Measurements from ENCODE around the gene ENPEP. TPM values are rescaled to one million over a fixed set of nuclear protein-coding genes. Genes with fewer than 3 reads are reported as not detected.
A peak's percentile ranks its signal among the peaks of the same experiment; 100 is the strongest.

Gene ENPEP
- polyA plus RNA-seq, 3 donors from 2014 or later, result not detected

- no peaks in the 10 kb centered on the region for H3K36me3 Mint-ChIP-seq
- H3K9me3 Mint-ChIP-seq, result no peaks in the 10 kb centered on the region
- peaks cover 13 to 20% of the 10 kb centered on the region in 2 donors for H3K4me1 Mint-ChIP-seq
- peak in 1 of 3 donors; percentile 10 for DNase-seq
- peak overlapping the region; percentile 93 to 98 (median 96) for H3K4me3 Mint-ChIP-seq
- peak overlapping the region in 5 of 6 donors; percentile 35 to 88 (median 77) for H3K27ac Mint-ChIP-seq
- peaks cover 0 to 2% (median 0%) of the 10 kb centered on the region in 3 donors for H3K27me3 Mint-ChIP-seq (ENCODE audit: low read depth in 3 of 3)
These were observed 39.7 kb downstream of the ENPEP start for GRCh38 chr4:110515676-110516075.

GRCh38 chr4:110516106-110516922 lies 40.4 kb downstream of the ENPEP start:
- Mint-ChIP-seq H3K27ac (peak overlapping the region; percentile 35 to 90 (median 77)), H3K27me3 (ENCODE audit: low read depth in 3 of 3) (peaks cover 0 to 2% (median 0%) of the 10 kb centered on the region in 3 donors), H3K36me3 (no peaks in the 10 kb centered on the region), H3K4me3 (peak overlapping the region; percentile 93 to 98 (median 96)), H3K9me3 (no peaks in the 10 kb centered on the region), H3K4me1 (peaks cover 13 to 20% of the 10 kb centered on the region in 2 donors)
- DNase-seq, result peak; percentile 62 to 66 (median 66)

- peaks cover 0 to 8% (median 0%) of the 10 kb centered on the region in 3 donors for H3K27me3 Mint-ChIP-seq (ENCODE audit: low read depth in 3 of 3)
- H3K27ac Mint-ChIP-seq, result no peak overlapping the region
- DNase-seq, result peak; percentile 9 to 30 (median 14)
- peaks cover 13 to 20% of the 10 kb centered on the region in 2 donors for H3K4me1 Mint-ChIP-seq
- H3K9me3 Mint-ChIP-seq, result no peaks in the 10 kb centered on the region
- no peak overlapping the region for H3K4me3 Mint-ChIP-seq
- H3K36me3 Mint-ChIP-seq, result no peaks in the 10 kb centered on the region
These were observed 43.0 kb downstream of the ENPEP start for GRCh38 chr4:110518889-110519490.

- no peak for DNase-seq
- H3K27me3 Mint-ChIP-seq (ENCODE audit: low read depth in 3 of 3), result peaks cover 1 to 9% (median 3%) of the 10 kb centered on the region in 3 donors
- H3K27ac Mint-ChIP-seq, result no peak overlapping the region
These were observed 44.9 kb downstream of the ENPEP start for GRCh38 chr4:110520886-110521285.

GRCh38 chr4:110526589-110526988 lies 50.6 kb downstream of the ENPEP start:
- no peak overlapping the region for H3K27ac Mint-ChIP-seq
- H3K4me3 Mint-ChIP-seq, result no peak overlapping the region
- DNase-seq, result no peak
- H3K9me3 Mint-ChIP-seq, result no peaks in the 10 kb centered on the region
- peaks cover 3 to 6% (median 3%) of the 10 kb centered on the region in 3 donors for H3K27me3 Mint-ChIP-seq (ENCODE audit: low read depth in 3 of 3)
- H3K4me1 Mint-ChIP-seq, result no peaks in the 10 kb centered on the region
- H3K36me3 Mint-ChIP-seq, result no peaks in the 10 kb centered on the region

More at GRCh38 chr4:110520886-110521285, 44.9 kb downstream of the ENPEP start:
- Mint-ChIP-seq H3K9me3 (no peaks in the 10 kb centered on the region), H3K36me3 (no peaks in the 10 kb centered on the region), H3K4me1 (peaks cover 4 to 8% of the 10 kb centered on the region in 2 donors), H3K4me3 (no peak overlapping the region)

- Mint-ChIP-seq H3K27me3 (ENCODE audit: low read depth in 3 of 3) (peaks cover 3 to 5% (median 3%) of the 10 kb centered on the region in 3 donors), H3K4me3 (no peak overlapping the region)
- DNase-seq, result no peak
These were observed 51.2 kb downstream of the ENPEP start for GRCh38 chr4:110527156-110527555.

GRCh38 chr4:110532901-110533589 lies 57.1 kb downstream of the ENPEP start:
- no peaks in the 10 kb centered on the region for H3K4me1 Mint-ChIP-seq
- no peak overlapping the region for H3K27ac Mint-ChIP-seq
- no peak overlapping the region for H3K4me3 Mint-ChIP-seq
- H3K9me3 Mint-ChIP-seq, result no peaks in the 10 kb centered on the region
- DNase-seq, result no peak
- H3K36me3 Mint-ChIP-seq, result no peaks in the 10 kb centered on the region
- peaks cover 2 to 7% (median 7%) of the 10 kb centered on the region in 3 donors for H3K27me3 Mint-ChIP-seq (ENCODE audit: low read depth in 3 of 3)

More at GRCh38 chr4:110527156-110527555, 51.2 kb downstream of the ENPEP start:
- Mint-ChIP-seq H3K9me3 (no peaks in the 10 kb centered on the region), H3K4me1 (no peaks in the 10 kb centered on the region), H3K36me3 (no peaks in the 10 kb centered on the region), H3K27ac (no peak overlapping the region)

GRCh38 chr4:110533590-110533910 lies 57.6 kb downstream of the ENPEP start:
- H3K4me3 Mint-ChIP-seq, result no peak overlapping the region
- peaks cover 2 to 7% (median 5%) of the 10 kb centered on the region in 3 donors for H3K27me3 Mint-ChIP-seq (ENCODE audit: low read depth in 3 of 3)
- no peaks in the 10 kb centered on the region for H3K36me3 Mint-ChIP-seq
- H3K4me1 Mint-ChIP-seq, result no peaks in the 10 kb centered on the region
- H3K9me3 Mint-ChIP-seq, result no peaks in the 10 kb centered on the region
- DNase-seq, result no peak
- H3K27ac Mint-ChIP-seq, result no peak overlapping the region

- Mint-ChIP-seq H3K27me3 (ENCODE audit: low read depth in 3 of 3) (peaks cover 2 to 10% (median 5%) of the 10 kb centered on the region in 3 donors), H3K4me1 (no peaks in the 10 kb centered on the region), H3K4me3 (no peak overlapping the region), H3K9me3 (no peaks in the 10 kb centered on the region), H3K36me3 (no peaks in the 10 kb centered on the region), H3K27ac (no peak overlapping the region)
- no peak for DNase-seq
These were observed 58.0 kb downstream of the ENPEP start for GRCh38 chr4:110533940-110534339.

- DNase-seq, result no peak
- Mint-ChIP-seq H3K27ac (no peak overlapping the region), H3K36me3 (no peaks in the 10 kb centered on the region), H3K9me3 (no peaks in the 10 kb centered on the region), H3K4me3 (no peak overlapping the region), H3K27me3 (ENCODE audit: low read depth in 3 of 3) (peaks cover 6 to 8% (median 7%) of the 10 kb centered on the region in 3 donors), H3K4me1 (no peaks in the 10 kb centered on the region)
These were observed 64.6 kb downstream of the ENPEP start for GRCh38 chr4:110540581-110540980.

- no peak overlapping the region for H3K27ac Mint-ChIP-seq
- no peak for DNase-seq
- peaks cover 7 to 8% (median 7%) of the 10 kb centered on the region in 3 donors for H3K27me3 Mint-ChIP-seq (ENCODE audit: low read depth in 3 of 3)
- no peaks in the 10 kb centered on the region for H3K9me3 Mint-ChIP-seq
- H3K4me3 Mint-ChIP-seq, result no peak overlapping the region
- no peaks in the 10 kb centered on the region for H3K36me3 Mint-ChIP-seq
- H3K4me1 Mint-ChIP-seq, result no peaks in the 10 kb centered on the region
These were observed 65.1 kb downstream of the ENPEP start for GRCh38 chr4:110540982-110541451.

GRCh38 chr4:110543577-110543976 lies 67.6 kb downstream of the ENPEP start:
- H3K4me3 Mint-ChIP-seq, result no peak overlapping the region
- no peak overlapping the region for H3K27ac Mint-ChIP-seq
- peaks cover 0 to 2% (median 0%) of the 10 kb centered on the region in 6 donors for H3K9me3 Mint-ChIP-seq

GRCh38 chr4:110544594-110544993 lies 68.6 kb downstream of the ENPEP start:
- DNase-seq, result no peak
- no peak overlapping the region for H3K4me3 Mint-ChIP-seq
- H3K27me3 Mint-ChIP-seq (ENCODE audit: low read depth in 3 of 3), result peaks cover 4 to 6% (median 5%) of the 10 kb centered on the region in 3 donors
- H3K4me1 Mint-ChIP-seq, result no peaks in the 10 kb centered on the region
- H3K36me3 Mint-ChIP-seq, result no peaks in the 10 kb centered on the region
- peaks cover 0 to 5% (median 0%) of the 10 kb centered on the region in 6 donors for H3K9me3 Mint-ChIP-seq
- no peak overlapping the region for H3K27ac Mint-ChIP-seq

More at GRCh38 chr4:110543577-110543976, 67.6 kb downstream of the ENPEP start:
- DNase-seq, result no peak
- Mint-ChIP-seq H3K36me3 (no peaks in the 10 kb centered on the region), H3K4me1 (no peaks in the 10 kb centered on the region), H3K27me3 (ENCODE audit: low read depth in 3 of 3) (peaks cover 6 to 8% (median 7%) of the 10 kb centered on the region in 3 donors)

Measured in immature natural killer cell (primary cell).